Mesenteric fat pad (tissue), 1 donor: ENCODE data around the gene KRTAP5-3. TPM values are rescaled to one million over a fixed set of nuclear protein-coding genes. Genes with fewer than 3 reads are reported as not detected.
A peak's percentile ranks its signal among the peaks of the same experiment; 100 is the strongest.
"Not testable (repeated sequence)": the region's sequence is repeated elsewhere in the genome, so short reads cannot be mapped to it uniquely, and the experiment has no call there.

ENCODE experiments used
- DNase-seq: peaks from one replicate; pipeline ENCODE4 v3.0.0-alpha.2; 2020; ENCODE audit warnings: low spot score
- total RNA-seq: library from RNA; stranded (reverse); fragmentation: NEBNext Ultra II Directional; extraction: Animal tissue kit (Norgen Biotek cat#: 25700); gene quantifications from one replicate; pipeline ENCODE4 v1.2.1, GENCODE V29; 2021
- donor health status: DM: yes; HTN: yes; CAD: no.

KRTAP5-3 gene
- total RNA-seq, 1 donor from 2014 or later = not detected

- DNase-seq = no peak
Measured at GRCh38 chr11:1586699-1587098, 21.6 kb downstream of the KRTAP5-3 start.

GRCh38 chr11:1584661-1585370 lies 23.4 kb downstream of the KRTAP5-3 start, which contains the start of gene KRTAP5-1:
Gene KRTAP5-1, minus strand, starts transcription at chr11:1585283. Its CDS starts 34 bp downstream, at chr11:1585249.
- DNase-seq = not testable (repeated sequence)

- DNase-seq = not testable (repeated sequence)
Measured at GRCh38 chr11:1582909-1583308, 25.4 kb downstream of the KRTAP5-3 start.

- DNase-seq = no peak
Measured at GRCh38 chr11:1581976-1582375, 26.3 kb downstream of the KRTAP5-3 start.

GRCh38 chr11:1576825-1577224 lies 31.4 kb downstream of the KRTAP5-3 start:
- DNase-seq = no peak

GRCh38 chr11:1575756-1576155 lies 32.5 kb downstream of the KRTAP5-3 start:
- not testable (repeated sequence) for DNase-seq

GRCh38 chr11:1574933-1575242 lies 33.4 kb downstream of the KRTAP5-3 start:
- DNase-seq = no peak

GRCh38 chr11:1574238-1574932 lies 33.9 kb downstream of the KRTAP5-3 start:
- no peak for DNase-seq

GRCh38 chr11:1573903-1574237 lies 34.4 kb downstream of the KRTAP5-3 start:
- DNase-seq = no peak

- no peak for DNase-seq
Measured at GRCh38 chr11:1573077-1573902, 35.0 kb downstream of the KRTAP5-3 start.

- peak; percentile 97 for DNase-seq
Measured at GRCh38 chr11:1572197-1573076, 35.8 kb downstream of the KRTAP5-3 start, which contains the start of gene DUSP8. Gene DUSP8, minus strand, starts transcription at chr11:1572271. Its CDS starts 6,445 bp downstream, at chr11:1565826.

- no peak for DNase-seq
Measured at GRCh38 chr11:1571760-1572196, 36.5 kb downstream of the KRTAP5-3 start.

- DNase-seq = no peak
Measured at GRCh38 chr11:1570896-1571759, 37.1 kb downstream of the KRTAP5-3 start.

GRCh38 chr11:1570531-1570895 lies 37.8 kb downstream of the KRTAP5-3 start:
- no peak for DNase-seq

GRCh38 chr11:1570001-1570453 lies 38.2 kb downstream of the KRTAP5-3 start:
- no peak for DNase-seq

GRCh38 chr11:1569251-1569780 lies 38.9 kb downstream of the KRTAP5-3 start:
- no peak for DNase-seq

- no peak for DNase-seq
Measured at GRCh38 chr11:1568441-1568911, 39.8 kb downstream of the KRTAP5-3 start.

GRCh38 chr11:1567721-1568100 lies 40.6 kb downstream of the KRTAP5-3 start:
- DNase-seq = no peak

GRCh38 chr11:1567052-1567720 lies 41.1 kb downstream of the KRTAP5-3 start:
- DNase-seq = no peak
